Right kidney (tissue), 1 donor: ENCODE data around the gene DEFB113.

Experiments used
- DNase-seq: peaks from one replicate; pipeline ENCODE4 v3.0.0-alpha.2; 2016

DEFB113 gene

DNA sequence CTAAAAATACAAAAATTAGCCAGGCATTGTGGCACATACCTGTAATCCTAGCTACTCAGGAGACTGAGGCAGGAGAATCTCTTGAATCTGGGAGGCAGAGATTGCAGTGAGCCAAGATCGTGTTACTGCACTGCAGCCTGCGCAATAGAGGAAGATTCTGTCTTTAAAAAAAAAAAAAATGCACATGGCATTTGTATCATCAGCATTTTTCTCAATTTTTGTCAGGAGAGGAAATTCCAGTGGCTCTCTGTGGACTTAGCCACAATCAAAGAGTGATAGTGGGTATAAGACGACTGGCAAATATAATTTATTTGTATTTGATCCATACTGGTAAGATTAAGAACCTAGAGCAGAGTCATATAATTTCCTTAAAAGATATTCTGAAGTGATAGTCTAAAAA, 34.0 kb downstream of the DEFB113 start:
- DNase-seq = no peak

- DNase-seq = no peak
These were observed 34.7 kb downstream of the DEFB113 start for GRCh38 chr6:49934770-49935169.

DNA sequence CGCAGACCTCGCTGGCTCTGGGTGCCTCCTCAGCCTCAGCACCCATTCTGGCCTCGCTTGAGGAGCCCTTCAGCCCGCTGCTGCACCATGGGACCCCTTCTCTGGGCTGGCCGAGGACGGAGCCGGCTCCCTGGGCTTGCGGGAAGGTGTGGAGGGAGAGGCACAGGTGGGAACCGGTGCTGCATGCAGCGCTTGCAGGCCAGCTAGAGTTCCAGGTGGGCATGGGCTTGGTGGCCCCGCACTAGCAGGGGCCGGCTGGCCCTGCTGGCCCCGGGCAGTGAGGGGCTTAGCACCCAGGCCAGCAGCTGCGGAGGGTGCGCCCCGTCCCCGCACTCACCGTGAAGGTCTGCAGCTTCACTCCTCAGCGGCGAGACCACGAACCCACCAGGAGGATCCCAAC, 35.9 kb downstream of the DEFB113 start:
- no peak for DNase-seq

- DNase-seq = no peak
These were observed 40.1 kb downstream of the DEFB113 start for GRCh38 chr6:49929340-49929739.

GRCh38 chr6:49923826-49924225, 45.6 kb downstream of the DEFB113 start:
- DNase-seq = no peak

DNA sequence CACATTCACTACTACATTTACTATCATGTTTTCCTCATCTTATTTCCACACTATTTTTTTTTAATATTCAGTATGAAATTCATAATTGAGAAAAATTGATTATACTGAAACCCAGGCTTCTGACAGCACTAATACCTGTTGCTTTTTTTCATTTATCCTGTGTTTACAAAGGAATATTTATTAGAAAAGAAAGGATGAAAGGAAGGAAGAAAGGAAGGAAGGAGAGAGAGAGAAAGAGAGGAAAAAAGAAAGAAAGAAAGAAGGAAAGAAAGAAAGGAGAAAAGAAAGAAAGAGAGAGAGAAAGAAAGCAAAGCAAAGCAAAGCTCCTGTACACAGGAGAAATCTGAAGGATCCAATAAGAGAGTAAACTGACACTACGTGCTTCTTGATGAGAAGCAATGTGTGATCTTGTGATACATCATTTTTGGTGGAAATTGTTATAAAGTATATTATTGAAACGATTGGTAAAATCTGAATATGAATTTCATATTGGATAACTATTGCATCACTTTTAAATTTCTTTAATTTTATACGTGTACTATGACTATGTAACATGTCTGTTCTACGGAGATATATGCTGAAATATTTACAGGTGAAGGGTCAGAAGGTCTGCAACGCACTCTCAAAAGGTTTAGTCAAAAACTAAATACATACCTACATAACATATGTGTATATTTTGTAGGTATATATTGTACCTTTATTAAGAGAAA, 49.3 kb downstream of the DEFB113 start:
- DNase-seq = no peak

- no peak for DNase-seq
These were observed 50.2 kb downstream of the DEFB113 start for GRCh38 chr6:49919261-49919660.

DNA sequence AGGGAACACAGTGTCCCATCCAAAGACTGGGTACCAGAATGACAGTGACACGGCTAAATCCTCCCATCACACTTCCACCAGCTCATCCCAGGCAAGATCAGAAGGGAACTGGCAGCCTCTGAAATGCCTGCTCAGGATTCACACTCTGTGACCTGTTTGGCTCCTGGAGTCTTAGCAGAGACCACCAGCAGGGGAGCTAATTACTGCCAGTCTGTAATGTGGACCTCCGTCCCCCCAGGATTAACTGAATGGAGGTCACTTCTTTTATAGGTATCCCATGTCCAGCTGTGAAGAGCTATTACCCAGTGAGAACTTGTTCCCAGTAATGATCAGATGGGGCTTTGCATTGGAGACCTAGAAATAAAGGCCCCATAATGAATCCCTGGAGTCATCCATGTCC, 50.6 kb downstream of the DEFB113 start:
- DNase-seq = no peak
